Measurements from ENCODE around the gene TMEM116. TPM values are rescaled to one million over a fixed set of nuclear protein-coding genes. Genes with fewer than 3 reads are reported as not detected.

TMEM116 gene
- total RNA-seq, 4 donors from 2014 or later = 1.2 to 21.7 (median 11.5) TPM

DNA sequence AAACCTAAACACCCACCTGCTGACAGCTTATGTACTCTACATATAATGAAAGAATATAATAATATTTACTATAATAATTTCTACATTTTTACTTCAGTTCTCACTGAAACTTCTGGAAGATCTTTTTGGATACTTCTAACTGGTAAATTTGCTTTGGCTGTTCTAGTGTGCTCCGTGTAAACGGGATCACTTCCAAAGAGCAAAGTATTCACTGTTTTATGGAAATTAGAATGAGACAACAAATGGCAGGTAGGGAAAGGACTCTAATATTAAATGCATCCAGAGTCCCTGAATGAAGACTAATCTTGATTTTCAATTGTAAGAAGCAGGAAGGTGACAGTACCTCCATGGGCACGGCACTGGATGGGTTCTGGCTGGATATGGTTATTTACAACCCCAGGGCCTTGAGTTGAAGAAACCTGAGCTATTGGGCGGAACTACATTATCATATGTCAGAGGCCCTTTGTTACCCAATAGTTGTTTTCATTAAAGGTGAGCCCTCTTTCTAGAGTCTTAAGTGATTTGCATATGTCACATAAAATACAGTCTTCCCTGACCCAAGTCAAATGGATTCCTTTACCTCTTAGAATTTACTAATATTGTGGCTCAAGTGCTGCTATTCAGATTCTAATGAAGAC, 10.9 kb upstream of the TMEM116 start:
- Histone ChIP-seq H3K27me3 (no peaks in the 10 kb centered on the region), H3K27ac (no peak overlapping the region), H3K36me3 (no peaks in the 10 kb centered on the region), H3K4me3 (no peak overlapping the region), H3K9me3 (no peaks in the 10 kb centered on the region), H3K4me1 (no peaks in the 10 kb centered on the region)
- DNase-seq = no peak
- intact Hi-C loops (cut with DNase I; ENCODE audit: low total_unique reads) = no loop called here
- TF ChIP-seq, protein P1, sequence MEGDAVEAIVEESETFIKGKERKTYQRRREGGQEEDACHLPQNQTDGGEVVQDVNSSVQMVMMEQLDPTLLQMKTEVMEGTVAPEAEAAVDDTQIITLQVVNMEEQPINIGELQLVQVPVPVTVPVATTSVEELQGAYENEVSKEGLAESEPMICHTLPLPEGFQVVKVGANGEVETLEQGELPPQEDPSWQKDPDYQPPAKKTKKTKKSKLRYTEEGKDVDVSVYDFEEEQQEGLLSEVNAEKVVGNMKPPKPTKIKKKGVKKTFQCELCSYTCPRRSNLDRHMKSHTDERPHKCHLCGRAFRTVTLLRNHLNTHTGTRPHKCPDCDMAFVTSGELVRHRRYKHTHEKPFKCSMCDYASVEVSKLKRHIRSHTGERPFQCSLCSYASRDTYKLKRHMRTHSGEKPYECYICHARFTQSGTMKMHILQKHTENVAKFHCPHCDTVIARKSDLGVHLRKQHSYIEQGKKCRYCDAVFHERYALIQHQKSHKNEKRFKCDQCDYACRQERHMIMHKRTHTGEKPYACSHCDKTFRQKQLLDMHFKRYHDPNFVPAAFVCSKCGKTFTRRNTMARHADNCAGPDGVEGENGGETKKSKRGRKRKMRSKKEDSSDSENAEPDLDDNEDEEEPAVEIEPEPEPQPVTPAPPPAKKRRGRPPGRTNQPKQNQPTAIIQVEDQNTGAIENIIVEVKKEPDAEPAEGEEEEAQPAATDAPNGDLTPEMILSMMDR (IDR thresholded peaks at IDR 0.05) = no peak
- TF ChIP-seq POLR2A (IDR thresholded peaks at IDR 0.05) = no peak

DNA sequence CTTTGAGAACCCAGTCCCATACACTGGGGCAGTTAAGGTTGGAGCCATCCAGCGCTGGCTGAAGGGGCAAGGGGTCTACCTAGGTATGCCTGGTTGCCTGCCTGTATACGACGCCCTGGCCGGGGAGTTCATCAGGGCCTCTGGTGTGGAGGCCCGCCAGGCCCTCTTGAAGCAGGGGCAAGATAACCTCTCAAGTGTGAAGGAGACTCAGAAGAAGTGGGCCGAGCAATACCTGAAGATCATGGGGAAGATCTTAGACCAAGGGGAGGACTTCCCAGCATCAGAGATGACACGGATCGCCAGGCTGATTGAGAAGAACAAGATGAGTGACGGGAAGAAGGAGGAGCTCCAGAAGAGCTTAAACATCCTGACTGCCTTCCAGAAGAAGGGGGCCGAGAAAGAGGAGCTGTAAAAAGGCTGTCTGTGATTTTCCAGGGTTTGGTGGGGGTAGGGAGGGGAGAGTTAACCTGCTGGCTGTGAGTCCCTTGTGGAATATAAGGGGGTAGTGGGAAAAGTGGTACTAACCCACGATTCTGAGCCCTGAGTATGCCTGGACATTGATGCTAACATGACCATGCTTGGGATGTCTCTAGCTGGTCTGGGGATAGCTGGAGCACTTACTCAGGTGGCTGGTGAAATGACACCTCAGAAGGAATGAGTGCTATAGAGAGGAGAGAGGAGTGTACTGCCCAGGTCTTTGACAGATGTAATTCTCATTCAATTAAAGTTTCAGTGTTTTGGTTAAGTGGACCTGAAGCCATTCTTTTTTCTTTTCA, 9.5 kb upstream of the TMEM116 start:
- intact Hi-C loops (cut with DNase I; ENCODE audit: low total_unique reads) = no loop called here
- Histone ChIP-seq H3K36me3 (no peaks in the 10 kb centered on the region), H3K27ac (no peak overlapping the region), H3K4me3 (no peak overlapping the region), H3K27me3 (no peaks in the 10 kb centered on the region), H3K9me3 (no peaks in the 10 kb centered on the region), H3K4me1 (no peaks in the 10 kb centered on the region)
- no peak for DNase-seq
- no peak for TF ChIP-seq POLR2A (IDR thresholded peaks at IDR 0.05)
- TF ChIP-seq, protein P1 (IDR thresholded peaks at IDR 0.05) = no peak

DNA sequence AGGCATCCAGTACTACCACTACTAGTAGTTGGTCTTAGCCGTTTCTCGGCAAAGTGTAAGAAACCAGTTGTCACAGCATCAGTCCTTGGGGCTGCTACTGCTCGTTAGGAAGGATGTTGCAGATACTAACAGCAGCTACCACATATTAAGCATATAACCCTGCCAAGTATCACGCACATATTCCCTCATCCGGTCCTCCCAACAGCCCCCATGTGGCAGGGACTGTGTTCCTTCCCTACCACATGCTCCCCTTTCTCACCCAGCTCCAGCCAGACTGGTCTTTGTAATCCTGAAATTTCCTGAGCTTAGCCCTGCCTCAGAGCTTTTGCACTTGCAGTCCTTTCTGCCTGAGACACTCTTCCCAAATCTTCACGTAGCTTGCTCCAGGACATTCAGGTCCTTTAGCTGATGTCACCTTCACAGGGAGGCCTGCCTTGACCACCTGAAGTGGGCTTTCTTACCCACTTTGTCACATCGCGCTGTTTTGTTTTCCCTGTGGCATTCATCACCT, 8.0 kb upstream of the TMEM116 start:
- Histone ChIP-seq H3K36me3 (no peaks in the 10 kb centered on the region), H3K9me3 (no peaks in the 10 kb centered on the region), H3K4me3 (no peak overlapping the region), H3K27me3 (no peaks in the 10 kb centered on the region), H3K4me1 (no peaks in the 10 kb centered on the region), H3K27ac (no peak overlapping the region)
- TF ChIP-seq, protein P1 (IDR thresholded peaks at IDR 0.05) = no peak
- TF ChIP-seq POLR2A (IDR thresholded peaks at IDR 0.05) = no peak
- intact Hi-C loops (cut with DNase I; ENCODE audit: low total_unique reads) = no loop called here
- DNase-seq = no peak

DNA sequence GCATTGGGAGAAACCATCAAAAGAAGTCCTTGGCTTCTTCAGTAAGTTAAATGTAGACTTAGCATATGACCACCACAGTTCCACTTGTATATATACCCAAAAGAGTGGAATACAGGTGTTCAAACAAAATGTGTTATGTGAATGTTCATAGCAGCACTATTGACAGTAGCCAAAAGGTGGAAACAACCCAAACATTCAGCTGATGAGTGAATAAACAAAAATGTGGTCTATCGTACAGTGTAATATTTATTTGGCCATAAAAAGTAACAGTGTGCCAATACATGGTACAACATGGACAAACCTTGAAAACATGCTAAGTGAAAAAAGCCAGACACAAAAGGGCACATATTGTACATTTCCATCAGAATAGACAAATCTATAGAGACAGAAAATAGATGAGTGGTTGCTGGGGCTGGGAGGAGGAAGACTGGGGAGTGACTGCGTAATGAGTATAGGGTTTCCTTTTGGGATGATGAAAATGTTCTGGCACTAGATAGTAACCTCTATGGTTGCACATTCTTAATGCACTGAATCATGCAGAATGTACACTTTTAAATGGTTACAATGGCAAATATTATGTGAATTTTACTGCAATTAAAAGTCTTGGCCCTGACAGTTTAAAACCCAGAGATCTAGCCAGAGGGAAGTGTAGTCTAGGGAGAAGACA, 5.7 kb upstream of the TMEM116 start:
- no peak for TF ChIP-seq POLR2A (IDR thresholded peaks at IDR 0.05)
- TF ChIP-seq, protein P1 (IDR thresholded peaks at IDR 0.05) = no peak
- no peaks in the 10 kb centered on the region for H3K4me1 ChIP-seq
- H3K27me3 ChIP-seq = no peaks in the 10 kb centered on the region
- H3K4me3 ChIP-seq = no peak overlapping the region
- intact Hi-C loops (cut with DNase I; ENCODE audit: low total_unique reads) = loop anchor here (10.0 kb wide), 1 partner anchor 86 kb away; the partner anchor contains the start of gene NAA25
- no peak for DNase-seq
- no peaks in the 10 kb centered on the region for H3K36me3 ChIP-seq
- H3K27ac ChIP-seq = no peak overlapping the region
- H3K9me3 ChIP-seq = no peaks in the 10 kb centered on the region
